Measurements from ENCODE around the gene AP3B1. TPM values are rescaled to one million over a fixed set of nuclear protein-coding genes. Genes with fewer than 3 reads are reported as not detected.

The AP3B1 gene
- total RNA-seq, 1 donor from 2014 or later = 40.9 TPM

GRCh38 chr5:77981820-77982219 lies 312.7 kb downstream of the AP3B1 start:
- H3K4me1 Mint-ChIP-seq (ENCODE audit: low read depth) = no peaks in the 10 kb centered on the region
- H3K9me3 Mint-ChIP-seq = no peaks in the 10 kb centered on the region
- no peak overlapping the region for H3K4me3 Mint-ChIP-seq
- H3K27ac Mint-ChIP-seq = no peak overlapping the region
- no peak for DNase-seq (ENCODE audit: low spot score)
- intact Hi-C loops (cut with micrococcal nuclease) = no loop called here
- H3K27me3 Mint-ChIP-seq (ENCODE audit: insufficient read depth) = peaks cover 31% of the 10 kb centered on the region
- H3K36me3 Mint-ChIP-seq (ENCODE audit: low read depth) = no peaks in the 10 kb centered on the region

GRCh38 chr5:77974576-77974975 lies 319.9 kb downstream of the AP3B1 start:
- DNase-seq (ENCODE audit: low spot score) = no peak
- Mint-ChIP-seq H3K4me3 (no peak overlapping the region), H3K4me1 (ENCODE audit: low read depth) (no peaks in the 10 kb centered on the region), H3K27ac (no peak overlapping the region), H3K36me3 (ENCODE audit: low read depth) (no peaks in the 10 kb centered on the region), H3K9me3 (no peaks in the 10 kb centered on the region), H3K27me3 (ENCODE audit: insufficient read depth) (peaks cover 57% of the 10 kb centered on the region)
- intact Hi-C loops (cut with micrococcal nuclease) = loop anchor here (5.0 to 10.0 kb wide), 2 partner anchors 342 to 1890 kb away; partner anchors contain the start of gene SV2C

- H3K4me3 Mint-ChIP-seq = peak overlapping the region; percentile 45
- H3K9me3 Mint-ChIP-seq = no peaks in the 10 kb centered on the region
- no peak for DNase-seq (ENCODE audit: low spot score)
- H3K27ac Mint-ChIP-seq = no peak overlapping the region
- H3K4me1 Mint-ChIP-seq (ENCODE audit: low read depth) = no peaks in the 10 kb centered on the region
- no peaks in the 10 kb centered on the region for H3K36me3 Mint-ChIP-seq (ENCODE audit: low read depth)
- intact Hi-C loops (cut with micrococcal nuclease) = loop anchor here (2.0 to 10.0 kb wide), 3 partner anchors 128 to 1888 kb away; partner anchors contain the start of gene SV2C
- peaks cover 64% of the 10 kb centered on the region for H3K27me3 Mint-ChIP-seq (ENCODE audit: insufficient read depth)
Observed at GRCh38 chr5:77973253-77973609, 321.3 kb downstream of the AP3B1 start.

- peak overlapping the region; percentile 45 for H3K4me3 Mint-ChIP-seq
- no peak overlapping the region for H3K27ac Mint-ChIP-seq
- no peak for DNase-seq (ENCODE audit: low spot score)
- no peaks in the 10 kb centered on the region for H3K4me1 Mint-ChIP-seq (ENCODE audit: low read depth)
- peaks cover 62% of the 10 kb centered on the region for H3K27me3 Mint-ChIP-seq (ENCODE audit: insufficient read depth)
- no peaks in the 10 kb centered on the region for H3K36me3 Mint-ChIP-seq (ENCODE audit: low read depth)
- intact Hi-C loops (cut with micrococcal nuclease) = loop anchor here (2.0 to 10.0 kb wide), 3 partner anchors 128 to 1888 kb away; partner anchors contain the start of gene SV2C
- no peaks in the 10 kb centered on the region for H3K9me3 Mint-ChIP-seq
Observed at GRCh38 chr5:77972469-77973252, 321.8 kb downstream of the AP3B1 start.

- H3K27me3 Mint-ChIP-seq (ENCODE audit: insufficient read depth) = peaks cover 59% of the 10 kb centered on the region
- H3K4me3 Mint-ChIP-seq = peak overlapping the region; percentile 9
- H3K27ac Mint-ChIP-seq = no peak overlapping the region
- H3K36me3 Mint-ChIP-seq (ENCODE audit: low read depth) = no peaks in the 10 kb centered on the region
- DNase-seq (ENCODE audit: low spot score) = no peak
- intact Hi-C loops (cut with micrococcal nuclease) = loop anchor here (2.0 to 10.0 kb wide), 3 partner anchors 127 to 1887 kb away; partner anchors contain the start of gene SV2C
- no peaks in the 10 kb centered on the region for H3K9me3 Mint-ChIP-seq
- no peaks in the 10 kb centered on the region for H3K4me1 Mint-ChIP-seq (ENCODE audit: low read depth)
Observed at GRCh38 chr5:77971776-77972468, 322.6 kb downstream of the AP3B1 start.

GRCh38 chr5:77970891-77971290 lies 323.6 kb downstream of the AP3B1 start:
- Mint-ChIP-seq H3K9me3 (peaks cover 3% of the 10 kb centered on the region), H3K27ac (no peak overlapping the region), H3K4me1 (ENCODE audit: low read depth) (no peaks in the 10 kb centered on the region), H3K36me3 (ENCODE audit: low read depth) (no peaks in the 10 kb centered on the region), H3K27me3 (ENCODE audit: insufficient read depth) (peaks cover 55% of the 10 kb centered on the region), H3K4me3 (no peak overlapping the region)
- no peak for DNase-seq (ENCODE audit: low spot score)
- intact Hi-C loops (cut with micrococcal nuclease) = loop anchor here (5.0 to 10.0 kb wide), 2 partner anchors 339 to 1886 kb away; partner anchors contain the start of gene SV2C

- H3K27me3 Mint-ChIP-seq (ENCODE audit: insufficient read depth) = peaks cover 18% of the 10 kb centered on the region
- no peak for DNase-seq (ENCODE audit: low spot score)
- H3K9me3 Mint-ChIP-seq = peaks cover 3% of the 10 kb centered on the region
- H3K27ac Mint-ChIP-seq = no peak overlapping the region
- H3K4me1 Mint-ChIP-seq (ENCODE audit: low read depth) = peaks cover 12% of the 10 kb centered on the region
- intact Hi-C loops (cut with micrococcal nuclease) = no loop called here
- H3K36me3 Mint-ChIP-seq (ENCODE audit: low read depth) = no peaks in the 10 kb centered on the region
- H3K4me3 Mint-ChIP-seq = no peak overlapping the region
Observed at GRCh38 chr5:77963795-77964194, 330.7 kb downstream of the AP3B1 start.

GRCh38 chr5:77960863-77961396 lies 333.6 kb downstream of the AP3B1 start:
- Mint-ChIP-seq H3K4me3 (no peak overlapping the region), H3K27ac (no peak overlapping the region), H3K9me3 (no peaks in the 10 kb centered on the region), H3K27me3 (ENCODE audit: insufficient read depth) (peaks cover 29% of the 10 kb centered on the region), H3K36me3 (ENCODE audit: low read depth) (no peaks in the 10 kb centered on the region), H3K4me1 (ENCODE audit: low read depth) (peaks cover 12% of the 10 kb centered on the region)
- DNase-seq (ENCODE audit: low spot score) = no peak
- intact Hi-C loops (cut with micrococcal nuclease) = no loop called here

GRCh38 chr5:77960305-77960704 lies 334.2 kb downstream of the AP3B1 start:
- H3K4me3 Mint-ChIP-seq = no peak overlapping the region
- no peak overlapping the region for H3K27ac Mint-ChIP-seq
- no peaks in the 10 kb centered on the region for H3K36me3 Mint-ChIP-seq (ENCODE audit: low read depth)
- peaks cover 29% of the 10 kb centered on the region for H3K27me3 Mint-ChIP-seq (ENCODE audit: insufficient read depth)
- no peaks in the 10 kb centered on the region for H3K9me3 Mint-ChIP-seq
- intact Hi-C loops (cut with micrococcal nuclease) = no loop called here
- H3K4me1 Mint-ChIP-seq (ENCODE audit: low read depth) = peaks cover 12% of the 10 kb centered on the region
- no peak for DNase-seq (ENCODE audit: low spot score)

- H3K27ac Mint-ChIP-seq = no peak overlapping the region
- no peaks in the 10 kb centered on the region for H3K9me3 Mint-ChIP-seq
- H3K4me3 Mint-ChIP-seq = no peak overlapping the region
- H3K36me3 Mint-ChIP-seq (ENCODE audit: low read depth) = no peaks in the 10 kb centered on the region
- peaks cover 31% of the 10 kb centered on the region for H3K27me3 Mint-ChIP-seq (ENCODE audit: insufficient read depth)
- DNase-seq (ENCODE audit: low spot score) = no peak
- intact Hi-C loops (cut with micrococcal nuclease) = loop anchor here (5.0 kb wide), 1 partner anchor 316 kb away; no protein-coding TSS in a partner anchor
- peaks cover 12% of the 10 kb centered on the region for H3K4me1 Mint-ChIP-seq (ENCODE audit: low read depth)
Observed at GRCh38 chr5:77958642-77959330, 335.7 kb downstream of the AP3B1 start.

GRCh38 chr5:77957931-77958521 lies 336.5 kb downstream of the AP3B1 start:
- intact Hi-C loops (cut with micrococcal nuclease) = loop anchor here (5.0 kb wide), 1 partner anchor 316 kb away; no protein-coding TSS in a partner anchor
- Mint-ChIP-seq H3K4me3 (no peak overlapping the region), H3K27ac (no peak overlapping the region), H3K36me3 (ENCODE audit: low read depth) (no peaks in the 10 kb centered on the region), H3K27me3 (ENCODE audit: insufficient read depth) (peaks cover 36% of the 10 kb centered on the region), H3K9me3 (no peaks in the 10 kb centered on the region), H3K4me1 (ENCODE audit: low read depth) (peaks cover 12% of the 10 kb centered on the region)
- no peak for DNase-seq (ENCODE audit: low spot score)

GRCh38 chr5:77957516-77957915 lies 337.0 kb downstream of the AP3B1 start:
- intact Hi-C loops (cut with micrococcal nuclease) = loop anchor here (5.0 kb wide), 1 partner anchor 315 kb away; no protein-coding TSS in a partner anchor
- no peaks in the 10 kb centered on the region for H3K9me3 Mint-ChIP-seq
- DNase-seq (ENCODE audit: low spot score) = no peak
- H3K4me1 Mint-ChIP-seq (ENCODE audit: low read depth) = peaks cover 12% of the 10 kb centered on the region
- H3K27ac Mint-ChIP-seq = no peak overlapping the region
- H3K36me3 Mint-ChIP-seq (ENCODE audit: low read depth) = no peaks in the 10 kb centered on the region
- peaks cover 36% of the 10 kb centered on the region for H3K27me3 Mint-ChIP-seq (ENCODE audit: insufficient read depth)
- no peak overlapping the region for H3K4me3 Mint-ChIP-seq

Data from activated T-helper 1 cell treated with anti-CD3 and anti-CD28 coated beads, Interleukin-12 subunit alpha, Interleukin-12 subunit beta, Interleukin-2, Interleukin-4 antibody, amounts not matched to agents 30 ng/mL and 10 ng/mL and 1 ng/mL, durations not matched to agents 14 hours and 24 hours and 36 hours (primary cell).